ENCODE measurements around the gene ZNF532. TPM values are rescaled to one million over a fixed set of nuclear protein-coding genes. Genes with fewer than 3 reads are reported as not detected.

Gene ZNF532
- total RNA-seq, 1 experiment from 2014 or later = 258 TPM

- H2AK5ac ChIP-seq (ENCODE audit: insufficient read length, low read length) = no peak overlapping the region
- H2BK5ac ChIP-seq (ENCODE audit: insufficient read length, low read length) = no peak overlapping the region
- no peak for DNase-seq
- no peak overlapping the region for H3K27ac ChIP-seq (ENCODE audit: insufficient read length, low read depth, low read length)
- no peak overlapping the region for H3K9ac ChIP-seq (ENCODE audit: extremely low read depth, insufficient read length, low read length)
- H3K4me1 ChIP-seq (ENCODE audit: insufficient read depth, low read length) = no peaks in the 10 kb centered on the region
- H4K8ac ChIP-seq (replicated peaks; ENCODE audit: insufficient read length, low read depth, low read length) = no peak overlapping the region
- no peak overlapping the region for H4K5ac ChIP-seq (ENCODE audit: insufficient read length, low read depth, low read length)
- Mint-ChIP-seq H3K9me3 (peaks cover 0 to 2% of the 10 kb centered on the region in 2 experiments; a peak in 1 of 5 replicates), H3K4me1 (peaks cover 0 to 3% of the 10 kb centered on the region in 2 experiments; a peak in 2 of 4 replicates), H3K27me3 (ENCODE audit: low read depth) (no peaks in the 10 kb centered on the region; the same call in 1 of the 2 replicates), H3K36me3 (ENCODE audit: insufficient read depth in 1 of 3, low read depth in 3 of 3) (peaks cover 0 to 11% (median 10%) of the 10 kb centered on the region in 3 experiments; a peak in 4 of 7 replicates), H3K4me3 (no peak overlapping the region), H3K27ac (no peak overlapping the region; a peak in 2 of 7 replicates)
- no peak overlapping the region for H2AFZ ChIP-seq (ENCODE audit: low read length)
- no peak overlapping the region for H2BK120ac ChIP-seq (ENCODE audit: low read depth, low read length, poor library complexity, severe bottlenecking)
- H3K4me2 ChIP-seq (ENCODE audit: insufficient read depth, insufficient read length, low read length) = no peak overlapping the region
- no peak overlapping the region for H4K91ac ChIP-seq (ENCODE audit: insufficient read length, low read depth, low read length)
- TF ChIP-seq, protein P1, sequence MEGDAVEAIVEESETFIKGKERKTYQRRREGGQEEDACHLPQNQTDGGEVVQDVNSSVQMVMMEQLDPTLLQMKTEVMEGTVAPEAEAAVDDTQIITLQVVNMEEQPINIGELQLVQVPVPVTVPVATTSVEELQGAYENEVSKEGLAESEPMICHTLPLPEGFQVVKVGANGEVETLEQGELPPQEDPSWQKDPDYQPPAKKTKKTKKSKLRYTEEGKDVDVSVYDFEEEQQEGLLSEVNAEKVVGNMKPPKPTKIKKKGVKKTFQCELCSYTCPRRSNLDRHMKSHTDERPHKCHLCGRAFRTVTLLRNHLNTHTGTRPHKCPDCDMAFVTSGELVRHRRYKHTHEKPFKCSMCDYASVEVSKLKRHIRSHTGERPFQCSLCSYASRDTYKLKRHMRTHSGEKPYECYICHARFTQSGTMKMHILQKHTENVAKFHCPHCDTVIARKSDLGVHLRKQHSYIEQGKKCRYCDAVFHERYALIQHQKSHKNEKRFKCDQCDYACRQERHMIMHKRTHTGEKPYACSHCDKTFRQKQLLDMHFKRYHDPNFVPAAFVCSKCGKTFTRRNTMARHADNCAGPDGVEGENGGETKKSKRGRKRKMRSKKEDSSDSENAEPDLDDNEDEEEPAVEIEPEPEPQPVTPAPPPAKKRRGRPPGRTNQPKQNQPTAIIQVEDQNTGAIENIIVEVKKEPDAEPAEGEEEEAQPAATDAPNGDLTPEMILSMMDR (conservative IDR thresholded peaks at IDR 0.05) = no peak
- no peak overlapping the region for H3K56ac ChIP-seq (ENCODE audit: insufficient read length, low read depth, low read length)
- H2BK20ac ChIP-seq (ENCODE audit: low read depth, low read length, poor library complexity, severe bottlenecking) = no peak overlapping the region
- no peaks in the 10 kb centered on the region for H3K9me3 ChIP-seq (ENCODE audit: control insufficient read depth, low read depth, low read length)
- no peaks in the 10 kb centered on the region for H3K23me2 ChIP-seq (ENCODE audit: insufficient read length, low read depth, low read length, poor library complexity, severe bottlenecking)
- no peak overlapping the region for H3K4ac ChIP-seq (ENCODE audit: low read depth, low read length)
- no peaks in the 10 kb centered on the region; the same call in 1 of the 2 replicates for H3K79me2 ChIP-seq (ENCODE audit: insufficient read depth, low read length)
- no peaks in the 10 kb centered on the region for H4K20me1 ChIP-seq (ENCODE audit: control insufficient read depth, insufficient read depth, insufficient read length)
- H3T11ph ChIP-seq (ENCODE audit: low read length) = no peak overlapping the region
- no peaks in the 10 kb centered on the region for H3K79me1 ChIP-seq (ENCODE audit: insufficient read depth, low read depth, low read length, poor library complexity, severe bottlenecking)
- H3K18ac ChIP-seq (ENCODE audit: insufficient read length, low read depth, low read length) = no peak overlapping the region
- no CpG with 5 or more reads among the region's 6 CpGs for WGBS (ENCODE audit: extremely low coverage, insufficient read length, low lambda C conversion rate)
- H2BK12ac ChIP-seq (ENCODE audit: insufficient read length, low read depth, low read length) = no peak overlapping the region
- no peak overlapping the region for H3K14ac ChIP-seq (ENCODE audit: insufficient read depth, low read length)
- H3K23ac ChIP-seq (ENCODE audit: insufficient read length, low read depth, low read length) = no peak overlapping the region
- no peaks in the 10 kb centered on the region for H3K27me3 ChIP-seq (ENCODE audit: insufficient read depth, low read length)
- no peak overlapping the region for H2BK15ac ChIP-seq (ENCODE audit: low read depth, low read length)
Measured at GRCh38 chr18:58990720-58991119, 126.0 kb downstream of the ZNF532 start.

Measured in H9 (cell line).